HepG2 (cell line): ENCODE results near the gene POC1A.

ENCODE experiments used
- ARNTL ChIP-seq: sonication (generic); formaldehyde crosslinking; IDR thresholded peaks from 2 replicates; pipeline ENCODE4 v1.4.0; 2020; ENCODE audit warnings: mild to moderate bottlenecking, missing genetic modification reagents
- ATF7-NPFF ChIP-seq: sonication (generic); formaldehyde crosslinking; IDR thresholded peaks from 2 replicates; pipeline ENCODE4 v1.8.1; 2023; ENCODE audit warnings: mild to moderate bottlenecking, low read depth, missing genetic modification reagents, moderate library complexity
- ERF ChIP-seq: IDR thresholded peaks from 2 replicates; pipeline ENCODE4 v1.6.1; 2018; ENCODE audit warnings: missing biosample characterization, missing genetic modification reagents
- FIP1L1 ChIP-seq: fragments of 200-400 bp; formaldehyde crosslinking; IDR thresholded peaks from 2 replicates; pipeline ENCODE4 v1.6.1; 2018; ENCODE audit warnings: low read depth, mild to moderate bottlenecking, low read length, moderate library complexity, borderline replicate concordance; ENCODE audit not compliant: insufficient read depth
- NFE2L1 ChIP-seq: sonication (generic); formaldehyde crosslinking; IDR thresholded peaks from 2 replicates; pipeline ENCODE4 v1.4.0; 2020; ENCODE audit warnings: missing genetic modification reagents, mild to moderate bottlenecking, borderline replicate concordance
- RAD21 ChIP-seq: fragments of 450-650 bp; formaldehyde crosslinking; IDR thresholded peaks from 2 replicates; pipeline ENCODE4 v1.5.0; 2020; ENCODE audit warnings: mild to moderate bottlenecking
- SYNCRIP ChIP-seq: fragments of 200-400 bp; formaldehyde crosslinking; IDR thresholded peaks from 2 replicates; pipeline ENCODE4 v1.6.1; 2018; ENCODE audit warnings: mild to moderate bottlenecking, low read depth, low read length; ENCODE audit not compliant: insufficient read depth
- ZFP36L1 ChIP-seq: sonication (generic); formaldehyde crosslinking; IDR thresholded peaks from 2 replicates; pipeline ENCODE4 v1.8.0; 2022; ENCODE audit warnings: mild to moderate bottlenecking, missing genetic modification reagents, moderate library complexity
- ZNF792 ChIP-seq: IDR thresholded peaks from 2 replicates; pipeline ENCODE4 v1.6.1; 2016
- TF ChIP-seq, protein P1 (sequence below): sonication (generic); formaldehyde crosslinking; IDR thresholded peaks from 2 replicates; pipeline ENCODE4 v1.4.0; 2020; ENCODE audit warnings: low read depth, mild to moderate bottlenecking, missing genetic modification reagents
- TF ChIP-seq, protein P2 (sequence below), 2 experiments: IDR thresholded peaks; 2 replicates each; pipeline ENCODE4 v1.6.1; 2011 to 2012; ENCODE audit warnings: low read length in 2 of 2, borderline replicate concordance in 1 of 2, low read depth in 1 of 2, mild to moderate bottlenecking in 1 of 2, moderate library complexity in 1 of 2
- TF ChIP-seq, protein P3 (sequence below): sonication (generic); formaldehyde crosslinking; IDR thresholded peaks from 2 replicates; pipeline ENCODE4 v1.4.0; 2020; ENCODE audit warnings: missing genetic modification reagents

DNA sequence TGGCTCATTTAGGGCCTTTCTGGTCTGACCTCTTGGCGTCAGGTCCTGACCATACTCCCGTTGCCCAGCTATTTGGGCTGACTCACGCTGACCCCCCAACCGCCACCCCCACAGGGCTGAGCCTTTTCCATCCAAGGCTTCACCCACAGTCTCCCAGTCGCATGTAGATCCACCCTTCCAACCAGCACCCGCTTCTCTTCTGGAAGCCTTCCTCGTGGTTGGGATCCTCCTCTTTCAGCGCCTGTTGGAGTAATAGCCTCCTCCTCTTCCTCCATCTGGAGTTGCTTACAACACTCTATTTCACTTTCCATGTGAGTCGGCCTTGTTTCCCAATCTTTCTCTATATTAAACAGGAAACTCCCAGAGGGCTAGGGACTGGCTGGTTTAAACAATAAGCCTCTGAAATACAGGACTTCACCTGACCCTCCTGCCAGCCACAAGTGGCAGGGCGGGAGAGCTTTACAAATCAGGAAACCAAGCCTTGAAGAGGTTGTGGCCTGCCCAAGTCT lies 41.7 kb upstream of the POC1A start:
- TF ChIP-seq, protein P1, sequence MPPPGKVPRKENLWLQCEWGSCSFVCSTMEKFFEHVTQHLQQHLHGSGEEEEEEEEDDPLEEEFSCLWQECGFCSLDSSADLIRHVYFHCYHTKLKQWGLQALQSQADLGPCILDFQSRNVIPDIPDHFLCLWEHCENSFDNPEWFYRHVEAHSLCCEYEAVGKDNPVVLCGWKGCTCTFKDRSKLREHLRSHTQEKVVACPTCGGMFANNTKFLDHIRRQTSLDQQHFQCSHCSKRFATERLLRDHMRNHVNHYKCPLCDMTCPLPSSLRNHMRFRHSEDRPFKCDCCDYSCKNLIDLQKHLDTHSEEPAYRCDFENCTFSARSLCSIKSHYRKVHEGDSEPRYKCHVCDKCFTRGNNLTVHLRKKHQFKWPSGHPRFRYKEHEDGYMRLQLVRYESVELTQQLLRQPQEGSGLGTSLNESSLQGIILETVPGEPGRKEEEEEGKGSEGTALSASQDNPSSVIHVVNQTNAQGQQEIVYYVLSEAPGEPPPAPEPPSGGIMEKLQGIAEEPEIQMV (CRISPR knock-in tag): no peak
- no peak for TF ChIP-seq ARNTL (CRISPR knock-in tag)
- TF ChIP-seq ATF7-NPFF (CRISPR knock-in tag): no peak
- TF ChIP-seq, protein P2, sequence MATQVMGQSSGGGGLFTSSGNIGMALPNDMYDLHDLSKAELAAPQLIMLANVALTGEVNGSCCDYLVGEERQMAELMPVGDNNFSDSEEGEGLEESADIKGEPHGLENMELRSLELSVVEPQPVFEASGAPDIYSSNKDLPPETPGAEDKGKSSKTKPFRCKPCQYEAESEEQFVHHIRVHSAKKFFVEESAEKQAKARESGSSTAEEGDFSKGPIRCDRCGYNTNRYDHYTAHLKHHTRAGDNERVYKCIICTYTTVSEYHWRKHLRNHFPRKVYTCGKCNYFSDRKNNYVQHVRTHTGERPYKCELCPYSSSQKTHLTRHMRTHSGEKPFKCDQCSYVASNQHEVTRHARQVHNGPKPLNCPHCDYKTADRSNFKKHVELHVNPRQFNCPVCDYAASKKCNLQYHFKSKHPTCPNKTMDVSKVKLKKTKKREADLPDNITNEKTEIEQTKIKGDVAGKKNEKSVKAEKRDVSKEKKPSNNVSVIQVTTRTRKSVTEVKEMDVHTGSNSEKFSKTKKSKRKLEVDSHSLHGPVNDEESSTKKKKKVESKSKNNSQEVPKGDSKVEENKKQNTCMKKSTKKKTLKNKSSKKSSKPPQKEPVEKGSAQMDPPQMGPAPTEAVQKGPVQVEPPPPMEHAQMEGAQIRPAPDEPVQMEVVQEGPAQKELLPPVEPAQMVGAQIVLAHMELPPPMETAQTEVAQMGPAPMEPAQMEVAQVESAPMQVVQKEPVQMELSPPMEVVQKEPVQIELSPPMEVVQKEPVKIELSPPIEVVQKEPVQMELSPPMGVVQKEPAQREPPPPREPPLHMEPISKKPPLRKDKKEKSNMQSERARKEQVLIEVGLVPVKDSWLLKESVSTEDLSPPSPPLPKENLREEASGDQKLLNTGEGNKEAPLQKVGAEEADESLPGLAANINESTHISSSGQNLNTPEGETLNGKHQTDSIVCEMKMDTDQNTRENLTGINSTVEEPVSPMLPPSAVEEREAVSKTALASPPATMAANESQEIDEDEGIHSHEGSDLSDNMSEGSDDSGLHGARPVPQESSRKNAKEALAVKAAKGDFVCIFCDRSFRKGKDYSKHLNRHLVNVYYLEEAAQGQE (IDR thresholded peaks at IDR 0.05; ENCODE audit: borderline replicate concordance in 1 of 2, low read depth in 1 of 2, low read length in 2 of 2): no peak
- no peak for TF ChIP-seq FIP1L1
- no peak for TF ChIP-seq ZNF792 (CRISPR knock-in tag)
- no peak for TF ChIP-seq ERF (CRISPR knock-in tag)
- no peak for TF ChIP-seq ZFP36L1
- TF ChIP-seq, protein P3, sequence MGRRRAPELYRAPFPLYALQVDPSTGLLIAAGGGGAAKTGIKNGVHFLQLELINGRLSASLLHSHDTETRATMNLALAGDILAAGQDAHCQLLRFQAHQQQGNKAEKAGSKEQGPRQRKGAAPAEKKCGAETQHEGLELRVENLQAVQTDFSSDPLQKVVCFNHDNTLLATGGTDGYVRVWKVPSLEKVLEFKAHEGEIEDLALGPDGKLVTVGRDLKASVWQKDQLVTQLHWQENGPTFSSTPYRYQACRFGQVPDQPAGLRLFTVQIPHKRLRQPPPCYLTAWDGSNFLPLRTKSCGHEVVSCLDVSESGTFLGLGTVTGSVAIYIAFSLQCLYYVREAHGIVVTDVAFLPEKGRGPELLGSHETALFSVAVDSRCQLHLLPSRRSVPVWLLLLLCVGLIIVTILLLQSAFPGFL (CRISPR knock-in tag): no peak
- no peak for TF ChIP-seq NFE2L1 (CRISPR knock-in tag)
- no peak for TF ChIP-seq RAD21
- TF ChIP-seq SYNCRIP: no peak
